Breast epithelium (tissue), 4 donors: Measurements from ENCODE around the gene ARHGEF7. TPM values are rescaled to one million over a fixed set of nuclear protein-coding genes. Genes with fewer than 3 reads are reported as not detected.

Experiments
- DNase-seq, 2 donors: peaks; one replicate each; pipeline ENCODE4 v3.0.0-alpha.2; 2019; ENCODE audit warnings: low spot score in 2 of 2
- H3K27ac ChIP-seq, 2 donors: fragments of 200-600 bp; sonication (generic) in 1 of 2; one replicate each; pipeline ENCODE4 v1.5.1; 2016 to 2019; ENCODE audit warnings: mild to moderate bottlenecking in 1 of 2
- H3K27me3 ChIP-seq, 2 donors: fragments of 200-600 bp; sonication (generic) in 1 of 2; one replicate each; pipeline versions ENCODE4 v1.5.1 to v1.6.0; 2017 to 2019; ENCODE audit warnings: control low read depth in 1 of 2, mild to moderate bottlenecking in 1 of 2
- H3K36me3 ChIP-seq: fragments of 200-600 bp; one replicate; pipeline ENCODE4 v1.5.1; 2019
- H3K4me1 ChIP-seq, 2 donors: fragments of 200-600 bp; sonication (generic); one replicate each; pipeline ENCODE4 v1.5.1; 2016 to 2019; ENCODE audit warnings: control low read depth in 1 of 2
- H3K4me3 ChIP-seq, 3 donors: fragments of 200-600 bp; sonication (generic); 1 replicate in 2 of 3; 2 replicates in 1 of 3; pipeline ENCODE4 v1.5.1; 2016 to 2019; ENCODE audit warnings: mild to moderate bottlenecking in 3 of 3, moderate library complexity in 2 of 3
- H3K9me3 ChIP-seq, 2 donors: fragments of 200-600 bp; sonication (generic) in 1 of 2; one replicate each; pipeline ENCODE4 v1.5.1; 2016 to 2019; ENCODE audit warnings: control low read depth in 1 of 2
- CTCF ChIP-seq, 3 donors: fragments of 450-650 bp; IDR thresholded peaks; one replicate each; pipeline ENCODE4 v1.5.1; 2016 to 2017; ENCODE audit warnings: antibody characterized with exemption in 3 of 3, mild to moderate bottlenecking in 3 of 3, moderate library complexity in 3 of 3
- POLR2A ChIP-seq: fragments of 450-650 bp; IDR thresholded peaks from one replicate; pipeline ENCODE4 v1.6.1; 2016; ENCODE audit warnings: antibody characterized with exemption, mild to moderate bottlenecking, moderate library complexity
- POLR2AphosphoS5 ChIP-seq, 3 donors: sonication (generic); formaldehyde crosslinking; IDR thresholded peaks; one replicate each; pipeline ENCODE4 v1.6.1; 2017; ENCODE audit warnings: antibody characterized with exemption in 3 of 3
- intact Hi-C: fragments of 100-400 bp; cut with DNase I; formaldehyde crosslinking; loops from one replicate; pipeline ENCODE4 v1.15.1; 2023; ENCODE audit warnings: low total_unique reads
- total RNA-seq, 3 donors: library from RNA; depleted of rRNA; stranded (reverse); fragments of >200 nt; gene quantifications; one replicate each; pipeline ENCODE4 v1.1.0, GENCODE V29; 2016

Gene ARHGEF7
- total RNA-seq, 3 donors from 2014 or later = 79.6 to 92.0 (median 85.5) TPM

- H3K4me3 ChIP-seq = no peak overlapping the region
- TF ChIP-seq CTCF (IDR thresholded peaks at IDR 0.05) (no peak), POLR2A (no peak), POLR2AphosphoS5 (IDR thresholded peaks at IDR 0.05) (no peak)
- H3K9me3 ChIP-seq = no peaks in the 10 kb centered on the region
- DNase-seq = no peak
- intact Hi-C loops = no loop called here
- H3K36me3 ChIP-seq = no peaks in the 10 kb centered on the region
- peaks cover 0 to 6% of the 10 kb centered on the region in 2 donors for H3K4me1 ChIP-seq
- no peak overlapping the region for H3K27ac ChIP-seq
- H3K27me3 ChIP-seq = no peaks in the 10 kb centered on the region
Observed at GRCh38 chr13:111181977-111182376, 66.9 kb downstream of the ARHGEF7 start.

- Histone ChIP-seq H3K4me1 (peaks cover 3 to 6% of the 10 kb centered on the region in 2 donors), H3K36me3 (no peaks in the 10 kb centered on the region), H3K27me3 (no peaks in the 10 kb centered on the region), H3K9me3 (no peaks in the 10 kb centered on the region), H3K4me3 (no peak overlapping the region), H3K27ac (no peak overlapping the region)
- DNase-seq = no peak
- TF ChIP-seq POLR2A = no peak
- TF ChIP-seq CTCF (IDR thresholded peaks at IDR 0.05) = no peak
- no peak for TF ChIP-seq POLR2AphosphoS5 (IDR thresholded peaks at IDR 0.05)
- intact Hi-C loops = no loop called here
Observed at GRCh38 chr13:111183087-111183645, 68.1 kb downstream of the ARHGEF7 start.

GRCh38 chr13:111183959-111184358 is 68.8 kb downstream of the ARHGEF7 start:
- Histone ChIP-seq H3K4me3 (no peak overlapping the region), H3K27ac (peak overlapping the region in 1 of 2 donors; percentile 23), H3K27me3 (no peaks in the 10 kb centered on the region), H3K4me1 (peaks cover 8 to 9% of the 10 kb centered on the region in 2 donors), H3K36me3 (no peaks in the 10 kb centered on the region), H3K9me3 (no peaks in the 10 kb centered on the region)
- DNase-seq = no peak
- intact Hi-C loops = no loop called here
- no peak for TF ChIP-seq CTCF (IDR thresholded peaks at IDR 0.05)

GRCh38 chr13:111184458-111185401 is 69.6 kb downstream of the ARHGEF7 start:
- Histone ChIP-seq H3K27me3 (no peaks in the 10 kb centered on the region), H3K9me3 (no peaks in the 10 kb centered on the region), H3K36me3 (no peaks in the 10 kb centered on the region), H3K4me3 (no peak overlapping the region), H3K4me1 (peaks cover 9 to 11% of the 10 kb centered on the region in 2 donors), H3K27ac (peak overlapping the region in 1 of 2 donors; percentile 23)
- TF ChIP-seq POLR2AphosphoS5 (IDR thresholded peaks at IDR 0.05) (no peak), POLR2A (no peak), CTCF (IDR thresholded peaks at IDR 0.05) (no peak)
- intact Hi-C loops = no loop called here
- DNase-seq = no peak

GRCh38 chr13:111186305-111186935 is 71.3 kb downstream of the ARHGEF7 start:
- no peak for DNase-seq
- Histone ChIP-seq H3K27me3 (no peaks in the 10 kb centered on the region), H3K4me1 (peaks cover 9 to 11% of the 10 kb centered on the region in 2 donors)

More at GRCh38 chr13:111186305-111186935, 71.3 kb downstream of the ARHGEF7 start:
- TF ChIP-seq CTCF (IDR thresholded peaks at IDR 0.05) = no peak
- TF ChIP-seq POLR2A = no peak
- H3K36me3 ChIP-seq = no peaks in the 10 kb centered on the region
- intact Hi-C loops = no loop called here
- H3K9me3 ChIP-seq = no peaks in the 10 kb centered on the region
- peak overlapping the region in 1 of 2 donors; percentile 39 for H3K27ac ChIP-seq
- H3K4me3 ChIP-seq = no peak overlapping the region
